Mucosa of rectum (tissue), 2 donors: ENCODE measurements around the gene UGT3A1.

Experiments
- H3K27ac ChIP-seq, 2 donors: one replicate each; pipeline ENCODE4 v1.7.0; 2013; ENCODE audit warnings: inconsistent platforms in 2 of 2, low read depth in 2 of 2, low read length in 2 of 2
- H3K27me3 ChIP-seq, 2 donors: one replicate each; pipeline ENCODE4 v1.7.0; 2013; ENCODE audit warnings: low read length in 2 of 2; ENCODE audit not compliant: control insufficient read depth in 2 of 2, insufficient read depth in 2 of 2
- H3K36me3 ChIP-seq, 2 donors: one replicate each; pipeline ENCODE4 v1.7.0; 2013; ENCODE audit warnings: low read length in 2 of 2; ENCODE audit not compliant: control insufficient read depth in 2 of 2, insufficient read depth in 2 of 2
- H3K4me1 ChIP-seq, 2 donors: one replicate each; pipeline ENCODE4 v1.7.0; 2013; ENCODE audit warnings: low read length in 2 of 2, mild to moderate bottlenecking in 1 of 2; ENCODE audit not compliant: control insufficient read depth in 2 of 2, insufficient read depth in 2 of 2
- H3K4me3 ChIP-seq, 2 donors: one replicate each; pipeline ENCODE4 v1.7.0; 2013; ENCODE audit warnings: low read length in 2 of 2
- H3K9ac ChIP-seq, 2 donors: one replicate each; pipeline ENCODE4 v1.7.0; 2013; ENCODE audit warnings: low read length in 2 of 2, low read depth in 1 of 2, mild to moderate bottlenecking in 1 of 2
- H3K9me3 ChIP-seq, 2 donors: one replicate each; pipeline ENCODE4 v1.7.0; 2013; ENCODE audit warnings: low read length in 2 of 2; ENCODE audit not compliant: control insufficient read depth in 2 of 2
- donor health status: healthy.
- donor health status: Normal muscosa, but diverticular disease.

Gene UGT3A1

DNA sequence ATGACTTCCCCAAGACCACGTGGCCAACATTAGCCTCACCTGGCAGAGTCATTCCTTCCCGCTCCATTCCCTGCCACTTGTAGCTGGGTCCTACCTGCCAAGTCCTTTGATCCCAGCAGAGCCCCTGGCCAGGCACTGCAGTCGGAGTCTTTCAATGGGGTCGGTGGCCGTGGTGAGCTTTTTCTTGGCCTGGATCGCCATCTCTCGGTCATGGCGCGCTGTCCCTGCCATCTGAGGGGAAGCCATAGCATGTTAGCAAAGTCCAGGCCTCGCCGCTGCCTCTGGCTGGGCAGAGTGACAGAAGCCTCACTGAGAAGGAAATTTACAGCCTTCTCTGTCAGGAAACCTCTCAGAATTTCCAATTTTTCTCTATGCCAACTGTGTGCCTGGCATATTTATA is 70.3 kb downstream of the UGT3A1 start:
- no peaks in the 10 kb centered on the region for H3K27me3 ChIP-seq
- H3K4me1 ChIP-seq, result peaks cover 0 to 2% of the 10 kb centered on the region in 2 donors
- H3K36me3 ChIP-seq, result no peaks in the 10 kb centered on the region
- H3K4me3 ChIP-seq, result no peak overlapping the region
- H3K27ac ChIP-seq, result no peak overlapping the region
- H3K9ac ChIP-seq, result no peak overlapping the region
- no peaks in the 10 kb centered on the region for H3K9me3 ChIP-seq

GRCh38 chr5:35919191-35919590 is 72.0 kb downstream of the UGT3A1 start:
- Histone ChIP-seq H3K9ac (no peak overlapping the region), H3K27me3 (no peaks in the 10 kb centered on the region), H3K9me3 (no peaks in the 10 kb centered on the region), H3K27ac (no peak overlapping the region), H3K4me3 (no peak overlapping the region), H3K4me1 (no peaks in the 10 kb centered on the region), H3K36me3 (no peaks in the 10 kb centered on the region)

DNA sequence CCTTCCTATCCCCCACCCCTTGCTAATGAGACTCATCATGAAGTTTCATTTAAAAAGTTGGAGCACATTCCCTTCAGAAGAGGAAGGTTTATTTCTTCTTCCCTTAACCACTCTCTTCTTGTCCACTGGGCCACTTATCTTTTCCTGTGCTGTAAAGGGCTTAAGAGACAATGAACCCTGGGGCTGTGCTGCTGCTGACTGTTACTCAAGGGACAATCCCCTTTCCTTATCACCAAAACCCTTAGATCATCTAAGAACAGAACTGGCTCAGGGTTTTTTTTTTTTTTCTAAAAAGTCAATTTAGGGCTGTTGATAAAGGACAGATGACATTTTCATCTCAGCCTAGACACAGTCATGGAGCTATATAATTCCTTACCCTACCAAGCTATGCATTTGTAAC is 82.4 kb downstream of the UGT3A1 start:
- Histone ChIP-seq H3K9me3 (no peaks in the 10 kb centered on the region), H3K9ac (no peak overlapping the region), H3K4me1 (no peaks in the 10 kb centered on the region), H3K27ac (no peak overlapping the region), H3K36me3 (no peaks in the 10 kb centered on the region), H3K4me3 (no peak overlapping the region), H3K27me3 (no peaks in the 10 kb centered on the region)

GRCh38 chr5:35908228-35908627 is 83.0 kb downstream of the UGT3A1 start:
- no peak overlapping the region for H3K9ac ChIP-seq
- H3K4me3 ChIP-seq, result no peak overlapping the region
- H3K9me3 ChIP-seq, result no peaks in the 10 kb centered on the region
- H3K27me3 ChIP-seq, result no peaks in the 10 kb centered on the region
- H3K36me3 ChIP-seq, result no peaks in the 10 kb centered on the region
- no peaks in the 10 kb centered on the region for H3K4me1 ChIP-seq
- H3K27ac ChIP-seq, result no peak overlapping the region

GRCh38 chr5:35904443-35905132 is 86.6 kb downstream of the UGT3A1 start:
- Histone ChIP-seq H3K4me3 (no peak overlapping the region), H3K36me3 (no peaks in the 10 kb centered on the region), H3K9me3 (no peaks in the 10 kb centered on the region), H3K27me3 (no peaks in the 10 kb centered on the region), H3K9ac (no peak overlapping the region), H3K27ac (no peak overlapping the region), H3K4me1 (no peaks in the 10 kb centered on the region)

DNA sequence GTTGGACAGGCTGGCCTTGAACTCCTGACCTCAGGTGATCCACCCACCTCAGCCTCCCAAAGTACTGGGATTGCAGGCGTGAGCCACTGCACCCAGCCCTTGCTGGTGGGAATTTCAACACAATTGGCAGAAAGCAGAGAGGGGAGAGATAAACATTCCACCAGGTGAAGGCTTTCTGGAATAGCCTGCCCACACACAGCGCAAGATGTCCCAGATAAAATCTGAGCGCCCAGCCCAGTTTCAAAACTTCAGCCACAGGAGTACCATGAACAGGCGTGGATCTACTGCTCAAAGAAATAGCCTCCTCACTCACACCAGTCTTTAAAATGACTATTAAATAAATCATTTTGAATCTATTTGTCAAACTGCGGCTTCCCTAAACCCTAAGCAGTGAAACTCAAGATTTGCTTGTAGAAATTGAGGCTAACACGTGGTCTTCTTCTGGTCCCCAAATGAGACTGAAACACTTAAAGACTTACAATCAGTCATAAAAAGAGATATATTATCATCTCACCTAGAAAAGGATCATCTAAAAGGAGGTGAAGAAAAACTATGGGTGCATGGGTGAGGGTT is 87.5 kb downstream of the UGT3A1 start:
- Histone ChIP-seq H3K4me3 (no peak overlapping the region), H3K9ac (no peak overlapping the region), H3K27me3 (no peaks in the 10 kb centered on the region), H3K27ac (no peak overlapping the region), H3K36me3 (no peaks in the 10 kb centered on the region), H3K9me3 (no peaks in the 10 kb centered on the region), H3K4me1 (no peaks in the 10 kb centered on the region)

- Histone ChIP-seq H3K9ac (no peak overlapping the region), H3K4me3 (no peak overlapping the region), H3K27ac (no peak overlapping the region), H3K36me3 (no peaks in the 10 kb centered on the region), H3K4me1 (no peaks in the 10 kb centered on the region), H3K27me3 (no peaks in the 10 kb centered on the region), H3K9me3 (no peaks in the 10 kb centered on the region)
Measured at GRCh38 chr5:35902046-35902672, 89.0 kb downstream of the UGT3A1 start.
